ENCODE measurements around the gene YAE1.

GRCh38 chr7:39606941-39607340, 40.7 kb downstream of the YAE1 start:
- TF ChIP-seq ZNF460 (CRISPR knock-in tag; IDR thresholded peaks at IDR 0.05; ENCODE audit: borderline replicate concordance), result no peak
- no peak for TF ChIP-seq ZBTB14 (CRISPR knock-in tag; IDR thresholded peaks at IDR 0.05)
- TF ChIP-seq ZBTB2 (CRISPR knock-in tag; IDR thresholded peaks at IDR 0.05; ENCODE audit: low read depth), result no peak

Data from HepG2 (cell line).